GM19023 (cell line): ENCODE data around the gene RAB36.

Experiments
- ATAC-seq: cut with Tn5 transposase; IDR thresholded peaks from one replicate; pipeline ENCODE4 v1.9.1; 2021; ENCODE audit warnings: mild to moderate bottlenecking, moderate library complexity; ENCODE audit not compliant: unreplicated experiment

Gene RAB36

GRCh38 chr22:23202812-23203451 lies 57.7 kb downstream of the RAB36 start:
- no peak for ATAC-seq

DNA sequence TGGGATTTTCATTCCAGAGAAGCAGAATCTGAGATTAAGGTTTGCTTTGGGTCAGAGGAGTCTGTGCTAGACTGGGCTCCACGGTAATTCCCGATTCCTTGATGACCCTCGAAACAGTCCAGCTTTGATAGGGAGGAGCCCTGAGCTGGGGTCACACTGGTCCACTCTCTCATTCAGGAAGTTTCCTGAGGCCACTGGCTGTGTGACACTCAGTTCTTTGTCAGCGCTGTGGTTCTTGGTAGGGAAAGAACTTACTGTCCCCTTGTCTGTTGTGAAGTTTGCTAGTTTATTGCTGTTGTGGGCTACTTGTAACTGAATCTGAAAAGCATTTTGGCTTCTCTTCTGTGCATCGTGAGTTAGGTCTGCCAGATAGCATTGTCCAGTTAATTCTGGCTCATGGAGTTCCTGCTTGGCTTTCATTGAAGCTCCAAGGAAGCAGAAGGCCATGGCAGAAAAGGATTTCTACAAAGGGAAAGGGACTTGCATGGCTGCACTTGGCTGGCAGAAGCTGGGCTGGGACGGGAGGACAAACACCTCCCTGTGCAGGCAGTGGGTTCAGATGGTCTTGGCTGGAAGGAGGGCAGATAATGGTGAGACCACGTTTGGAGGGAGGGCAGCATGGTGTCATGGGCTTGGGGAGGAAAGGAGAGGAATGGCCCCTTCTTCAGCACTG lies 58.3 kb downstream of the RAB36 start:
- ATAC-seq = no peak

DNA sequence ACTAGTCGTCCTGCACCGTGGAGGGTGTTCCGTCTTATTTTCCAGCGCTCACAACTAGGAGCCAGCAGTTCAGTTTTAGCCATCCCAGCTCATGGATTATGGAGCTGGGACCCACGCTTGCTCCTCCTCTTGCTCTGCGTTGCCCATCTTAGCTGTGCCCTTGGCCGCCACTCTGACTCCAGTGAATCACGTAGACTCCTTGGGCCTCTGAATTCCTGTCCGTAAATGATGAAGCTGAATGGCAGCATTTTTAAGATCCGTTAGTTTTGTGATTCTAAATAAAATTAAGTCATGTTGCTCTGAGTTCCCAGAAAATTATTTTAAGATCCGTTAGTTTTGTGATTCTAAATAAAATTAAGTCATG lies 58.8 kb downstream of the RAB36 start:
- no peak for ATAC-seq

- ATAC-seq = no peak
These were observed 59.4 kb downstream of the RAB36 start for GRCh38 chr22:23204541-23205157.

DNA sequence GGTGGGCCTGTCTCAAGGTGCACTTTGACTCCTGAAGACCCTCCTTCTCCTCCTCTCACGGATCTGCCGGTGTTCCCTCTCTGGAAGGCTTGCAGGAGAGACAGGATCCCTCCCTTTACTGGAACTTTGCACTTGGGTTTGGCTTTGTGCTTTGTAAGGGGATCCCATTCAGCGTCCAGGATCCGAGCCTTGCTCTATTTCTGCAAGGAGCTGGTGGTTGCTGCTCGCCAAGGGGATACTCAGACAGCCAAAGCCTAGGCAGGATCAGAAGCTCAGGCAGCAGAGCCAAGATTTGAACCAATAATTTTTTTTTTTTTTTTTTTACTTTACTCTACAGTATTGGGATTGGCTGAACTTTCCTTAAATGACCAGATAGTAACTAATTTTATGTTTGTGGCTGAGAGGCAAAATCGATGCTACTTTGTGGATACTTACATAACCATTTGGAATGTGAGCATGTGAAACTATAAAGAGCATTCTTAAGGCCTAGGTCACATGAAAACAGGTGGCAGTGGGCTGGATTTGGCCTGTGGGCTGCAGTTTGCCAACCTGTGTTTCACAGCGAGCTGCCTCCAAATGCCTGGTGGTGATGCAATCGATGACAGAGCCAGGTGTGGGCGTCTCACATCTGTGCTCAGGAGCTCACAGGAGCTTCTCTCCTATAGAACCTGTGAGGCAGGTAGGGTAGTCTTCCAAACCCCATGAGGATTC lies 60.2 kb downstream of the RAB36 start:
- ATAC-seq = no peak

DNA sequence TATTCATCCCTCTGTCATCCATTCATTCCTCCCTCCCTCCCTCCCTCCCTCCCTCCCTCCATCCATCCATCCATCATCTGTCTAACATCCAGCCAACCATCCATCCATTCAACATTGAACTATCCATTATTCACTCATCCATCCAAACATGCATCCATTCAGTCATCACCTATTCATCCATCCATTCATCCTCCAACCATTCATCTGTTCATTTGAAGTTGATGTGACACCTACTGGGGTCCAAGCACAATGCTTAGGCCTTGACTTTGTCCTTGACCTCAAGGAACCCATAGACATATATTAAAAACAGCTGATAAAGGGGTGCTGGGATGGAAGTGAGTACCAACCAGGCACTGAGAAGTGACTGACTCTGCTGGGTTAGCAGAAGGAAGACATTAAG lies 61.6 kb downstream of the RAB36 start:
- no peak for ATAC-seq

DNA sequence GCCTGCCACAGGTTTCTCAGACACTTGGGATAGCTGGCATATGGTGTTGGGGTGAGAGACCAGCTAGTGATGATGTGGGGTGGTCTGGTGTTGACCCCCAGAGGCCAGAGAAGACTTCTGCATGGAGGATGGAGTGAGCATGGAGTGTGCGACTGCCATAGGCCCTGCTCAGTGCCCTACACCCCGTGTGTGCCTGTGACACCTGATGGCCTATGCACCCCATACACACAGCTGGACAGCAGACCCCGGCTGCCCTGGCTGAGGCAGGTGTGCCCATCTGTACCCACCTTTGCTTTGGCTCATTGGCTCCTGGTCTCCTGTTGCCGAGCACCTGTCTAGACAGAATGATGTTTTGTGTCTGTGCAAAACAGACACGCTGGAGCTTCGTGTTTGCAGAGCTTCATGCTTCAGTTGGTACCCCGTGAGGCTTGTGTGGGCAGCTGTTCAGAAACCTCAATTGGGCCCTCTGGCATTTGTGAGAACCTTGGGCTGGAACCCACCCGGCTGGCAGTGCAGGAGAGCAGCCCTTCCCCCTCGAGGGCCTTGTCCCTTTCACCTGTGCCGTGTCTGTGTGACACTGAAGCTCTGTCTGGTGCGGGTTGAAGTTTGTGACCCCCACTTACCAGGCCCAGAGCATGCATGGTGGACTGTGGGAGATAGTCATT lies 62.6 kb downstream of the RAB36 start:
- no peak for ATAC-seq

DNA sequence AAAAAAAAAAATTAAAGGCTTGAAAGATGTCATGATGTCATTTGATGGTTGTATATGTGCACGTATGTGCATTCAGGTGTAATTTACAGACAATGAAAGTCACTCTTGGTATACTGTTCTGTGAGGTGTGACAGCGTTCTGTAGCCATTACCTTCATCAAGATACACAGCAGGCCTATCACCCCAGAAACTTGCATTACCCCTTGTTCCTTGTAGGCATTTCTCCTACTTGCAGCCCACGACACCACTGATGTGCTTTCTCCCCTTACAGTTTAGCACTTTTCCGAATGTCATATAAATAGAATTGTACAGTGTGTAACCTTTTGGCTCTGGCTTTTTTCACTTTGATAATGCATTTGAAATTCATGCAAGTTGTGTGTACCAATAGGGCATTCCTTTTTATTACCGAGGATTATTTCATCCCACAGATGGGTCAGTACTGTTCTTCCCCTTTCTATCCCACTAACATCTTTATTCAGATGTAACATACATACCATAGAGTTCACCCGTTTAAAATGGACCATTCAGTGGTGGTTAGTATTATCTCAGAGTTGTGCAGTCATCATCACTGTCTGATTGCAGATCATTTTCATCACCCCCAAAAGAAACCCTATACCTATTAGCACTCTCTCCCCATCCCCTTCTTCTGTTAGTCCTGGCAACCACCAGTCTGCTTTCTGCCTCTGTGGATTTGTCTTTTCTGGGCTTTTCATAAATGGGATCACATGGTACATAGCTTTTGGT lies 65.3 kb downstream of the RAB36 start:
- no peak for ATAC-seq

DNA sequence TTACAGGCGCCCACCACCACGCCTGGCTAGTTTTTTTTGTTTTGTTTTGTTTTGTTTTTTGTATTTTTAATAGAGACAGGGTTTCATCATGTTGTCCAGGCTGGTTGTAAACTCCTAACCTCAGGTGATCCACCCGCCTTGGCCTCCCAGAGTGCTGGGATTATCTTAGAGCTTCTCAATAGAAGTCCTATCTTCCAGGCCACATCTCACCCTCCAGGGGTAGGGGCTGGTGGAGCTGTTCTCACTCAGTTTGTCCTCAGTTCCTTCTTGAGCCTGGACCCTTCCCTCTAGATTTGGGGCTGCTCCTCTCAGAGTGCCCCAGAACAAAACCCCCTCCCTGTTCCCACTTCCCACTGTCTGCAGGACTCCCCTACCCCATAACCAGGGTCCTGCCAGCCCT lies 66.3 kb downstream of the RAB36 start:
- ATAC-seq = no peak

- ATAC-seq = no peak
These were observed 67.1 kb downstream of the RAB36 start for GRCh38 chr22:23212061-23213021.

DNA sequence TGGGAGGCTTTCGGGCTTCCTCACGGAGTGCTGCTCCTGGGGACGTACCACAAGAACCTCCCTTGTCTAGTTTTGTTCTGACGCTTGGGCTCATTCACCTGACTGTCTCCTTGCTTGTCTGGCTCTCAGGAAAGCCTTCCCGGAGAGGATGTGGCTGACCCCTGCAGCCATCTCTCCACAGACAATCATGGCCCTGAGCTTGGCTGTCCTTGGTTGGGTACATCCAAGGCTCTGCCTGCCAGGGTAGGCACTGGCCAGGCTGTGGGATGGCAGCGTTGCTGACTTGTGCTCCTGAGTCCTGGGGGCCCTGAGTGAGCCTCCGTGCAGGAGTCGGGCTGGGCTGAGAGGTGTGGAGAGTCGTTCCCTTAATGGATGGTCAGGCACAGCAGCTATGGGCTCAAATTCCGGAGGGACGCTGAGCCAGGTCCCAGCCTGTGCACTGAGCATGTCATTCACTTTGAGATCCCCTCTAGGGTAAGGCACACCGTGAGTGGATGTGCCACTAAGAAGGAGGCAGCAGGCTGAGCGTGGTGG lies 67.8 kb downstream of the RAB36 start:
- ATAC-seq = no peak

DNA sequence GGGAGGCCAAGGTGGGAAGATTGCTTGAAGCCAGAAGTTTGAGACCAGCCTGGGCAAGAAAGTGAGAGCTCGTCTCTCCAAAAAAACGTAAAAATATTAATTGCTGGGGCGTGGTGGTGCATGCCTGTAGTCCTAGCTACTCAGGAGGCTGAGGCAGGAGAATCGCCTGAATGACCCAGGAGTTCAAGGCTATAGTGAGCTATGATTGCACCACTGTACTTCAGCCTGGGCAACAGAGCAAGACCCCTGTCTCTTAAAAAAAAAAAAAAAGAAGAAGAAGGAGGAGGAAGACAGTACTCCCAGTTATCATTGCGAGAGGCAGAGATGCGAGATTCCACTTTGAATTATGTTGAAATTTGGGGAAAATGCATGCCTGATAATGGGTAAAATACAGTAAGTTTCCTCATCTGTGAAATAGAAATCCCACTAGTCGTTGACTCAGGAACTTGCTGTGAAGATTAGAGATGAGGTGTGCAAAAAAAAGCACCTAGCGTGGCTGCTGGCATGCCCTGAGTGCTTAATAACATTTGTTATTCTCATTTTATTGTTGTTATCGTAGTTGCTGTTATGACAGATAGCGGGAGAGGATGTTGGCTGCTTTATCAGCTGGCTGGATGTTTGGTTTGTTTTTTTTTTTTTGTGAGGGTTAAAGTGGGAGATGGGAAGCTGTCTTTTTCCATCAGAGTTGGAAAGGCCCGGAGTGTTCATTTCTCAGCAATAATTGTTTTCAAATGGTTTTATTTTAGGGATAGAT lies 68.5 kb downstream of the RAB36 start:
- no peak for ATAC-seq
